Measurements from ENCODE around the gene CKAP2L.

The CKAP2L gene

DNA sequence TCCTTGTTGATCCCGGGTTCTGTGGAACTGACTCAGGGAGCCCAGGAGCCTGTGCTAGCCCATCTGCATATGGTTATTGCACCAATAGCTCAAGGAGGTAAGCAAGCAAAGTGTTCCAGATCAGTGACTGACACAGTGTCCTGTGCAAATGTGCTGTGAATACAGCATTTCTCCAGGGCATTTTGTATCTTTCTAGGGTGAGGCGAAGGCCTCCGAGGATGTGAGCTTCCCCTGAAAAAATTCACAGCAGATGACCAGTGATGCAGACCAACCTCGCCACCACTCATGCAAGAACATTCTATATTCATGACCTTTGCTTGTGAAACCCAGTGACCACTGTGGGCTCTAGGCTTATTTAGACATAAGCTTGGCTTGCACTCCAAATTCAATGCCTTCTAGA lies 58.8 kb downstream of the CKAP2L start:
- H3K4me1 ChIP-seq (ENCODE audit: control insufficient read depth, low read length) = peaks cover 13% of the 10 kb centered on the region
- peaks cover 85% of the 10 kb centered on the region for H3K27me3 ChIP-seq (ENCODE audit: control insufficient read depth, low read length)

DNA sequence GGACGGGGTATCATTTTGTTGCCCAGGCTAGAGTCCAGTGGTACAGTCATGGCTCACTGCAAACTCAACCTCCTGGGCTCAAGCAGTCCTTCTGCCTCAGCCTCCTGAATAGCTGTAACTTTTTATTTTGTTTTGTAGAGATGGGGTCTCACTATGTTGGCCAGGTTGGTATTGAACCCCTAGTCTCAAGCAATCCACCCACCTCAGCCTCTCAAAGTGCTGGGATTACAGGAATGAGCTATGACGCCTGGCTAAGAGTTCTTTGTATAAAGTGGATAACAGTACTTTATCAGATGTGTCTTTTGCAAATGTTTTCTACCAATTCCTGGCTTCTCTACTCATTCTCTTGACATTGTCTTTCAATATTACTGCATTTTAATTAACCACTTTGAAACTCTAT lies 60.7 kb downstream of the CKAP2L start:
- Histone ChIP-seq H3K9me2 (replicated peaks; ENCODE audit: control insufficient read depth, low read length) (no peaks in the 10 kb centered on the region), H3K36me3 (ENCODE audit: control insufficient read depth, low read length) (no peaks in the 10 kb centered on the region), H3K4me3 (ENCODE audit: low read length) (no peak overlapping the region), H3K27me3 (ENCODE audit: control insufficient read depth, low read length) (peaks cover 82% of the 10 kb centered on the region), H3K9me3 (ENCODE audit: control insufficient read depth, insufficient read depth, low read length) (no peaks in the 10 kb centered on the region), H4K20me1 (ENCODE audit: control insufficient read depth, insufficient read depth, low read depth, low read length) (no peaks in the 10 kb centered on the region), H3K27ac (ENCODE audit: low read depth, low read length) (no peak overlapping the region), H3K4me2 (ENCODE audit: low read length) (no peak overlapping the region), H3K79me2 (ENCODE audit: control insufficient read depth, low read length) (no peaks in the 10 kb centered on the region), H3K4me1 (ENCODE audit: control insufficient read depth, low read length) (peaks cover 9% of the 10 kb centered on the region), H3F3A (ENCODE audit: control insufficient read depth, insufficient read depth) (no peaks in the 10 kb centered on the region)
- no peak for TF ChIP-seq EZH2phosphoT487 (IDR thresholded peaks at IDR 0.05; ENCODE audit: borderline replicate concordance, low read length)
- TF ChIP-seq, protein P1, sequence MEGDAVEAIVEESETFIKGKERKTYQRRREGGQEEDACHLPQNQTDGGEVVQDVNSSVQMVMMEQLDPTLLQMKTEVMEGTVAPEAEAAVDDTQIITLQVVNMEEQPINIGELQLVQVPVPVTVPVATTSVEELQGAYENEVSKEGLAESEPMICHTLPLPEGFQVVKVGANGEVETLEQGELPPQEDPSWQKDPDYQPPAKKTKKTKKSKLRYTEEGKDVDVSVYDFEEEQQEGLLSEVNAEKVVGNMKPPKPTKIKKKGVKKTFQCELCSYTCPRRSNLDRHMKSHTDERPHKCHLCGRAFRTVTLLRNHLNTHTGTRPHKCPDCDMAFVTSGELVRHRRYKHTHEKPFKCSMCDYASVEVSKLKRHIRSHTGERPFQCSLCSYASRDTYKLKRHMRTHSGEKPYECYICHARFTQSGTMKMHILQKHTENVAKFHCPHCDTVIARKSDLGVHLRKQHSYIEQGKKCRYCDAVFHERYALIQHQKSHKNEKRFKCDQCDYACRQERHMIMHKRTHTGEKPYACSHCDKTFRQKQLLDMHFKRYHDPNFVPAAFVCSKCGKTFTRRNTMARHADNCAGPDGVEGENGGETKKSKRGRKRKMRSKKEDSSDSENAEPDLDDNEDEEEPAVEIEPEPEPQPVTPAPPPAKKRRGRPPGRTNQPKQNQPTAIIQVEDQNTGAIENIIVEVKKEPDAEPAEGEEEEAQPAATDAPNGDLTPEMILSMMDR (IDR thresholded peaks at IDR 0.05; ENCODE audit: low read depth, low read length, poor library complexity, severe bottlenecking) = no peak

More for the DNA sequence above, 58.8 kb downstream of the CKAP2L start:
- TF ChIP-seq, protein P1 (IDR thresholded peaks at IDR 0.05; ENCODE audit: low read depth, low read length, poor library complexity, severe bottlenecking) = no peak
- no peak for TF ChIP-seq EZH2phosphoT487 (IDR thresholded peaks at IDR 0.05; ENCODE audit: borderline replicate concordance, low read length)
- Histone ChIP-seq H3K4me2 (ENCODE audit: low read length) (no peak overlapping the region), H3K27ac (ENCODE audit: low read depth, low read length) (no peak overlapping the region), H3F3A (ENCODE audit: control insufficient read depth, insufficient read depth) (no peaks in the 10 kb centered on the region), H3K4me3 (ENCODE audit: low read length) (no peak overlapping the region), H4K20me1 (ENCODE audit: control insufficient read depth, insufficient read depth, low read depth, low read length) (no peaks in the 10 kb centered on the region), H3K36me3 (ENCODE audit: control insufficient read depth, low read length) (no peaks in the 10 kb centered on the region), H3K79me2 (ENCODE audit: control insufficient read depth, low read length) (no peaks in the 10 kb centered on the region), H3K9me2 (replicated peaks; ENCODE audit: control insufficient read depth, low read length) (no peaks in the 10 kb centered on the region), H3K9me3 (ENCODE audit: control insufficient read depth, insufficient read depth, low read length) (no peaks in the 10 kb centered on the region)

DNA sequence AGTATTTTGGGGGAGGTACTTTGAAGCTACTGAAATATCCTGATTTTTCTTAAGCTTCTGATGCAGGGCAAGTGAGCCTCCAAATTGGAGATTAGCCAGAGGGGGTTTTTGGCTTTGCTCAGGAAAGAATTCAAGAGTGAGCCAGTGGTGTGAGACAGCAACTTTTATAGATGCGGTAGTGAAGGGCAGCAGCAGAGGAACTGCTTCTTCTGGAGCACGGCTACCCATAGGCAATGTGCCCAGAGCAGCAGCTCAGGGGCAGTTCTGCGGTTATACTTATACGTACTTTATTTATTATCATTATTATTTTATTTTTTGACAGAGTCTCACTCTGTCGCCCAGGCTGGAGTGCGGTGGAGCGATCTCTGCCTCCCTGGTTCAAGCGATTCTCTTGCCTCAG lies 63.4 kb downstream of the CKAP2L start:
- no peaks in the 10 kb centered on the region for H3K4me1 ChIP-seq (ENCODE audit: control insufficient read depth, low read length)
- no peak overlapping the region for H3K4me2 ChIP-seq (ENCODE audit: low read length)
- no peaks in the 10 kb centered on the region for H3K9me2 ChIP-seq (replicated peaks; ENCODE audit: control insufficient read depth, low read length)
- no peaks in the 10 kb centered on the region for H3K36me3 ChIP-seq (ENCODE audit: control insufficient read depth, low read length)
- no peak overlapping the region for H3K27ac ChIP-seq (ENCODE audit: low read depth, low read length)
- no peaks in the 10 kb centered on the region for H4K20me1 ChIP-seq (ENCODE audit: control insufficient read depth, insufficient read depth, low read depth, low read length)
- H3K79me2 ChIP-seq (ENCODE audit: control insufficient read depth, low read length) = no peaks in the 10 kb centered on the region
- no peaks in the 10 kb centered on the region for H3F3A ChIP-seq (ENCODE audit: control insufficient read depth, insufficient read depth)
- H3K4me3 ChIP-seq (ENCODE audit: low read length) = no peak overlapping the region
- TF ChIP-seq, protein P1 (IDR thresholded peaks at IDR 0.05; ENCODE audit: low read depth, low read length, poor library complexity, severe bottlenecking) = no peak
- no peak for TF ChIP-seq EZH2phosphoT487 (IDR thresholded peaks at IDR 0.05; ENCODE audit: borderline replicate concordance, low read length)
- H3K9me3 ChIP-seq (ENCODE audit: control insufficient read depth, insufficient read depth, low read length) = no peaks in the 10 kb centered on the region
- H3K27me3 ChIP-seq (ENCODE audit: control insufficient read depth, low read length) = peaks cover 62% of the 10 kb centered on the region

Measured in DOHH2 (cell line).